A172 (cell line): ENCODE data around the gene CLDN7. TPM values are rescaled to one million over a fixed set of nuclear protein-coding genes. Genes with fewer than 3 reads are reported as not detected.

Source experiments
- DNase-seq: peaks from one replicate; pipeline ENCODE4 v3.0.0-alpha.2; 2015; ENCODE audit warnings: low spot score
- total RNA-seq: library from RNA; depleted of rRNA; stranded (reverse); fragments of >200 nt; shearing (Covaris generic); gene quantifications from 2 replicates; pipeline ENCODE4 v1.2.3, GENCODE V29; 2014; rRNA removed

The CLDN7 gene
- total RNA-seq, 1 experiment from 2014 or later, result not detected

- peak; percentile 77 for DNase-seq
Observed at GRCh38 chr17:7219812-7220592, 42.3 kb downstream of the CLDN7 start, which contains the start of the genes ACADVL and DLG4. Gene ACADVL, plus strand, starts transcription at chr17:7219938. Its CDS starts 47 bp downstream, at chr17:7219985. Gene DLG4, minus strand, starts transcription at chr17:7219836.

DNA sequence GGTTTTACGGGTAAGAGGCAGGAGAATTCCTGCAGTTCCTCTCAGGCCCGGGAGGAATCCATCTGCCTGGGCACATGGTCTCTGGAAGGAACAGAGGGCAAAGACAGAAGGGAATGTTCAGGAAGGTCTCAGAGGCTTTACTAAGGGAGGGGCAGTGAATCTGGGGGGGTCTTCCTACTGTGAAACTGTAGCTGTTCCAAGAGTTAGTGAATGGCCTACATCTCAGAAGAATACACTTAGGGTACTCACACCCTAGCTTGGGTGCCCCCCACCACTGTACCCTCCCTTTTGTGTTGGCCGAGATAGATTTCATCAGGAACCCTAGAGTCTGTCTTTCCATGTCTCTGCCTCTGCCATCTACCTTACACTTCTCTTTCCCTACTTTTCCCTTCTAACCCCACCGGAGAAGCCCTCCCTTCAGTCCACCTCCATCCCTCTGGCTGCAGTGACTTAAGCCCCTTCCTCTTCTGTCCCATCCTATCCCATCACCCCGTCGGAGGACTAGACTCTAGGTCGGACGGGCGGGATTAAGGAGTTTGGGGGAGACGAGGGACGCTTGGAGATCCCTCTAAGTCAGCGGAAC is 43.0 kb downstream of the CLDN7 start:
- no peak for DNase-seq

DNA sequence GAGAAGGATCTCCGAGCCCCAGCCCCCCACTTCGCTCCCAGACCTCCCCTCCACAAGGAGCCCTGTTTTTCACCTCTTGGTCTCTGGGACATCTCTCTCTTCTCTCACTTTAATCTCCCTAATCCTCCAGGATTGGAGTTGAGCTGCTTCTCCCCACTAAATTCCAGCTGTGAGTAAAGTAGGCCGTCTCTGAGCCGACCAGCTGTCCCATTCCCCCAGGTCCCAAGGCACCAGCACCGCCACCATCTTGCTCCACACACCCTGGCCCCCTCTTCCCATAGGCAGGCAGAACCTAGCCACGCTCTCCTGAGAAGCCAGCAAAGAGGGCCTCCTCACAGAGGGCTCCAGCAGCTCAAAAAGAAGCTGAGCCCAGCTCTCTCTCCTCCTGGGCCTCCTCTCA is 43.5 kb downstream of the CLDN7 start:
- no peak for DNase-seq

DNA sequence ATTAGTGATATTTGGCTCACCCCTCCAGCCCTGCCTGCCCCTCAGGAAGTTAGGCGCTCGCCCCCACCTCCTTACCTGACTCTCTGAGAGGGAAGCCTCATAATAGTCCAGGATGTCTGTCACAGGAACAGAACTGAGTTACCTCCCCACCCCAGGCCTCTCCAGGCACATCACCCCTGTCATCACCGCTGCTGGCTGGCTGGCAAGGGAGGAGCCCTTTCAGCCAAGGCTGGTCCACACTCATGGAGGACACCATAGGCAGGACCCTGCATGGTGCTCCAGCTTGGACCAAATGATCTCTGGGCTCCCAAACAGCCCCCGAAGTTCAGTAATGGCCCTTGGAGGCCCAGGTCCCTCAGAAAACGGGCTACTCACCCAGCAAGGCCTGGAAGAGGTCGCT is 44.1 kb downstream of the CLDN7 start:
- DNase-seq, result no peak

GRCh38 chr17:7217113-7217987 is 44.9 kb downstream of the CLDN7 start:
- peak; percentile 68 for DNase-seq

- no peak for DNase-seq
Observed at GRCh38 chr17:7216242-7217112, 45.8 kb downstream of the CLDN7 start.

- no peak for DNase-seq
Observed at GRCh38 chr17:7215652-7216180, 46.6 kb downstream of the CLDN7 start.

GRCh38 chr17:7215136-7215638 is 47.1 kb downstream of the CLDN7 start:
- no peak for DNase-seq

DNA sequence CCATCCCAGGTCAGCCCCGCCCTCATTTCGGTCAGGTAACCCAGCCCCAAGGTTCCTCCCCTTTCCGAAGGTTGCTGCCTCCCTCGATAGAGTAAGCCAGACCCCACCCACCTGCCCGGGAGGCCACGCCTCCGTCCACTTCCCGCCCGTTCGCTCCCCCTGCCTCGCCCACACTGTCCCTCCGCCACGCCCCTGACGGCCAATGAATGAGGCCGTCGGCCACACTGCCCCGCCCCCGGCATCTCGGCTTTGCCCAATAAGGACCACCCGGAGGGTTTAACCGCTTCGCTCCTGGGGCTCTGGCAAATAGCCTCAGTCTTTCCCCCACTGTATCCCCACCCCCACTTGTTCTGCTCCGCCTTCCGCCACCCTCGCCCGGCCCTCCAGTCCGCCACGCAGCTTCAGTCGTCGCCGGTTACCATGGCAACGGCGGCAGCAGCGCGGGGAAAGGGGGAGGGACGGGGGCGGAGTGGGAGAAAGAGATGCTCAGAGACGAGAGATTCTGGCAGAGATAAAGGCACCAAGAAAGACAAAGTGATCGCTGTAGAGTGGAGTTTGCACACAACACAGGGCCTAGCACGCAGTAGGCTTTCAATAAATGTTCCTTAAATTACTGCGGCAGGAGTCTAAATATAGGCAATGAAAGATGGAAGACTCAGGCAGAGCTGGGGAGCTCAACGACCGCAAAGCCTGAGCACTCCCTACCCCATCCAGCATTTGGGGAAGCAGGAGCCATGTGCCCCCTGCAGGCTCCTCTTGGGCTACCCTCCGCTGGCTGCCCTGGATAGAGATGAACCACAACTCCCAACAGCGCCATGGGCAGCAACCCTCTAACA is 47.8 kb downstream of the CLDN7 start:
- DNase-seq, result peak; percentile 97

- DNase-seq, result peak; percentile 64
Observed at GRCh38 chr17:7213895-7214299, 48.4 kb downstream of the CLDN7 start.

DNA sequence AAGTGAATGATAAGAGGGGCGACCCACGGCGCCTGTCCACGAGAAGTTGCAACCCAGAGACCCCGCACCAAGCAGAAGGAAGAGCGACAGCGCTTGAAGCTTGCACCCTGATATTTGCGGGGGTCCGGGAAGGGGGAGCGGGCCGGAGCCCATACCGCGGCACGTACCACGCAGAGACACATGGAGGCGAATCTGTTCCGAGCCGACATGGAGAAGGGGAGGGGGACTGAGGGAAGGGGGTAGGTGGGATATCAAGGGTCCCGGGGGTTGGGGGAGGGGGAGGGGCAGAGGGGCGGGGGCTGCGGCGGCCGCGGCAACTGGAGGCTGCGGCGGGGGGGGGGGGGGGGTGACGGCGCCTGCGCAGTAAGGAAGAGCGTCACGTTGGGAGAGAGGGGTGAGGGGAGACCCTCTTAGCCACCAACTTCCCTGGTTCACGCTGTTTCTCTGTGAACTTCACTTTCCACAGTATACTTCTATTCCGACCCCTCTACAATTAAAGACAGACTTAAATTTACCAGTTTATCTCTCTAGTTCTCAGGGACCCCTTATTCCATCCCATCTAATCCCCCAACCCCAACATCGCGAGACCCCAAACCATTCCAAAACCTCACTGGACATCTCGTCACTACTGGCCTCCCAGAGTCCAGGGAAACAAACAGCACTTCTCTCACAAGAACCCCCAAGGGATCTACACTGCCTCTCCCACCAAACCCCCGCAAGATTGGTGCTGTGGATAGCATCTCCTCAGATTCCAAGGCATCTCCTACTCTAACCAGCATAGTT is 50.6 kb downstream of the CLDN7 start:
- DNase-seq, result no peak

Other genes with a start within 250 kb of the CLDN7 start
- gene RNASEK, start 249.9 kb downstream of the CLDN7 start, total RNA-seq, result 220 and 249 TPM in 2 replicates
- gene BCL6B, start 239.4 kb downstream of the CLDN7 start, total RNA-seq, result 0.07 TPM in 1 of 2 replicates, not detected in the other
- 0.74 and 1.9 TPM in 2 replicates for gene SLC16A13, start 226.5 kb downstream of the CLDN7 start, total RNA-seq
- gene SLC16A11, start 218.4 kb downstream of the CLDN7 start, total RNA-seq, result not detected in 2 replicates
- not detected in 2 replicates for gene CLEC10A, start 182.2 kb downstream of the CLDN7 start, total RNA-seq
- gene ASGR2, start 147.7 kb downstream of the CLDN7 start, total RNA-seq, result not detected in 2 replicates
- gene ASGR1, start 83.1 kb downstream of the CLDN7 start, total RNA-seq, result 0.86 and 0.98 TPM in 2 replicates
- 7.2 and 7.3 TPM in 2 replicates for gene DLG4, start 42.6 kb downstream of the CLDN7 start, total RNA-seq
- gene ACADVL, start 42.5 kb downstream of the CLDN7 start, total RNA-seq, result 278 and 349 TPM in 2 replicates
- 65.1 and 82.4 TPM in 2 replicates for gene DVL2, start 28.0 kb downstream of the CLDN7 start, total RNA-seq
- gene PHF23, start 23.0 kb downstream of the CLDN7 start, total RNA-seq, result 59.5 and 75.3 TPM in 2 replicates
- 144 and 238 TPM in 2 replicates for gene GABARAP, start 20.0 kb downstream of the CLDN7 start, total RNA-seq
- 34.2 and 36.9 TPM in 2 replicates for gene CTDNEP1, start 10.7 kb downstream of the CLDN7 start, total RNA-seq
- 102 and 104 TPM in 2 replicates for gene ELP5, start 10.3 kb downstream of the CLDN7 start, total RNA-seq
- gene SLC2A4, start 19.2 kb upstream of the CLDN7 start, total RNA-seq, result not detected in 2 replicates
- 0.86 and 1.1 TPM in 2 replicates for gene YBX2, start 32.2 kb upstream of the CLDN7 start, total RNA-seq
- 844 and 911 TPM in 2 replicates for gene EIF5A, start 45.1 kb upstream of the CLDN7 start, total RNA-seq
- gene GPS2, start 52.9 kb upstream of the CLDN7 start, total RNA-seq, result 100 and 114 TPM in 2 replicates
- gene NEURL4, start 66.9 kb upstream of the CLDN7 start, total RNA-seq, result 9.8 and 12.2 TPM in 2 replicates
- gene ACAP1, start 74.1 kb upstream of the CLDN7 start, total RNA-seq, result 0.90 and 4.1 TPM in 2 replicates
- 13.9 and 19.5 TPM in 2 replicates for gene KCTD11, start 89.7 kb upstream of the CLDN7 start, total RNA-seq
- gene TMEM95, start 92.7 kb upstream of the CLDN7 start, total RNA-seq, result not detected in 2 replicates
- 0.07 TPM in 1 of 2 replicates, not detected in the other for gene TNK1, start 118.6 kb upstream of the CLDN7 start, total RNA-seq
- gene PLSCR3, start 132.0 kb upstream of the CLDN7 start, total RNA-seq, result 73.2 and 74.7 TPM in 2 replicates
- gene TMEM256, start 141.6 kb upstream of the CLDN7 start, total RNA-seq, result 71.7 and 80.4 TPM in 2 replicates
- 11.3 and 12.3 TPM in 2 replicates for gene NLGN2, start 145.4 kb upstream of the CLDN7 start, total RNA-seq
- gene SPEM1, start 157.8 kb upstream of the CLDN7 start, total RNA-seq, result not detected in 2 replicates
- not detected in 2 replicates for gene SPEM2, start 163.1 kb upstream of the CLDN7 start, total RNA-seq
- gene SPEM3, start 166.4 kb upstream of the CLDN7 start, total RNA-seq, result not detected in 2 replicates
- 2.5 and 7.4 TPM in 2 replicates for gene TMEM102, start 173.0 kb upstream of the CLDN7 start, total RNA-seq
- 0.89 TPM in 1 of 2 replicates, not detected in the other for gene FGF11, start 177.0 kb upstream of the CLDN7 start, total RNA-seq
- gene CHRNB1, start 182.6 kb upstream of the CLDN7 start, total RNA-seq, result 14.1 and 20.2 TPM in 2 replicates
- 24.8 and 28.4 TPM in 2 replicates for gene ZBTB4, start 217.2 kb upstream of the CLDN7 start, total RNA-seq
- not detected in 2 replicates for gene SLC35G6, start 219.0 kb upstream of the CLDN7 start, total RNA-seq
- 17.8 and 23.4 TPM in 2 replicates for gene POLR2A, start 221.9 kb upstream of the CLDN7 start, total RNA-seq